Measurements from ENCODE around the gene NOXA1.

DNA sequence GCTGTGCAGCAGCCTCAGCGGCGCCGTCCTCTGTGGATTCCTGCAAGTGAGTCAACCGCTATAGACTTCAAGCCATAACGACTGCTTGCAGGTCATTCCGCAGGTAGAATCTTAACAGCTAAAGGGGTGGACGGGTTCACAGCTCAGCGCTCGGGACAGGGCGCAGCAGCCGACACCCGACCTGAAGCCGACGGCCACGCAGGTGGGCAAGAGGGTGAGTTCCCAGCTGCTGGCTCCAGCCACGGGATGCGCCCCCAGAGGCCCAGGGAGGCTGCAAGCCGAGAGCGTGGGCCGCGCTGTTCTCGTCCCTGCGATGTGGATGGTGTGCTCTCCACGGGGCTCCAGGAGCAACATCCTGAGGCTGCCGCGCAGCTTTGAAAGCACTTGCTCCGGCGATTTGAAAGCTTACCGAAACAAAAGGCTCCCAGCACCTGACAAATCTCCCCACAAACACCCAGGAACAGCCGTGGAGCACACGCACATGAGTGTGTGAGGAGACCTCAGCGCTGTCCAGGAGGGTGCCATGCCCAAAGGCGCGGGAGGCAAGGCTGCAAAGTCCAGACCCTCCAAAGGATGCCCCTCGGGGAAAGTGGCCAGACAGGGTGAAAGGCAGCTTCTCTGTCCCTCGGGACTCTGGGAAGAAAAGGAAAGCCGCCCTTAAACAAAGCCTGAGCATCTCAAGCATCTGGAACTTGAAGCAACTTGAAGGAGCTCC lies 48.9 kb upstream of the NOXA1 start:
- TF ChIP-seq YY1 (IDR thresholded peaks at IDR 0.05; ENCODE audit: insufficient read depth, insufficient read length) (no peak), ZNF274 (IDR thresholded peaks at IDR 0.05; ENCODE audit: low read depth, low read length) (no peak)

Measured in NT2/D1 (cell line).